Occipital lobe (tissue), 2 donors: ENCODE measurements around the gene EIF4G3. TPM values are rescaled to one million over a fixed set of nuclear protein-coding genes. Genes with fewer than 3 reads are reported as not detected.
"Not testable (repeated sequence)": the region's sequence is repeated elsewhere in the genome, so short reads cannot be mapped to it uniquely, and the experiment has no call there.

Source experiments
- DNase-seq: peaks from one replicate; lab custom pipeline; 2025; lab: John Stamatoyannopoulos, UW
- total RNA-seq: library from RNA; depleted of rRNA; stranded (reverse); fragments of >200 nt; gene quantifications from one replicate; pipeline ENCODE4 v1.2.3, GENCODE V29; 2014

Gene EIF4G3
- total RNA-seq, 1 donor from 2014 or later = 47.4 TPM

DNA sequence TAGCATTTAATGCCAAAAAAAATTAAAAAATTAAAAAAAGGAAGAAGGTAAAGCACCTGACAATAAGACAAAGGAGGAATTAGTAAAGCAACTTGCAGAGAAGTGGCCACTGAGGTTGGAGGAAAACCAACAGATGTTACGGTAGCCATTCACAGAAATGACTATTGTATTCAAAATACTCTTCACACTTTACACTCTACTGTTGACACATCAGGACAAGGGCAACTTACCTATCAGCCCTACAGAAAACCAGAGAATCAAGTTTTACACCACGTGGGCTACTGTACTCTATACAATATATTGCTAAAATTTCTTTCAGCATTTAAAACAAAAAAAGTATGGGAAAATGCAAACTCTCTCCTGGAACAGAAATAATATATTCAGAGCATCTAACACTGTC, 70.0 kb downstream of the EIF4G3 start:
- DNase-seq = no peak

GRCh38 chr1:21106238-21106637, 70.5 kb downstream of the EIF4G3 start:
- DNase-seq = no peak

GRCh38 chr1:21105807-21106206, 70.9 kb downstream of the EIF4G3 start:
- DNase-seq = no peak

DNA sequence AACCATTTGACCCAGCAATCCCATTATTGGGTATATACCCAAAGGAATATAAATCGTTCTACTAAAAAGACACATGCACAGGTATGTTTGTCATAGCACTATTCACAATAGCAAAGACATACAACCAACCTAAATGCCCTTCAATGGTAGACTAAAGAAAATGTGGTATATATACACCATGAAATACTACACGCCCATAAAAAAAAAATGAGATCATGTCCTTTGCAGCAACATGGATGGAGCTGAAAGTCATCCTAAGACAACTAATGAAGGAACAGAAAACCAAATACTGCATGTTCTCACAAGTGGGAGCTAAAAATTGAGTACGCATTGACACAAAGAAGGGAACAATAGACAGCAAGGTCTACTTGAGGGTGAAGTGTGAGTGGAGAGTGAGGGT, 72.0 kb downstream of the EIF4G3 start:
- no peak for DNase-seq

- no peak for DNase-seq
These were observed 76.2 kb downstream of the EIF4G3 start for GRCh38 chr1:21100481-21100921.

DNA sequence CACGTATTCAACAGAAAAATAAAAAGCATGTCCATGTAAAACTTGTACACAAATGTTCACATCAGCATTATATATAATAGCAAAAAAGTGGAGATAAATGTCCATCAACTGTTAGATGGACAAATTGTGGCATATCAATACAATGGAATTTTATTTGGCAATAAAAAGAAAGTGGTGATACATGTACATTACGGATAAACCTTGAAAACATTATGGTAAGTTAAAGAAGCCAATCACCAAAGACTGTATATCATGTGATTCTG, 76.9 kb downstream of the EIF4G3 start:
- DNase-seq = no peak

- no peak for DNase-seq
These were observed 77.4 kb downstream of the EIF4G3 start for GRCh38 chr1:21099034-21099868.

GRCh38 chr1:21098186-21098915, 78.3 kb downstream of the EIF4G3 start:
- no peak for DNase-seq

DNA sequence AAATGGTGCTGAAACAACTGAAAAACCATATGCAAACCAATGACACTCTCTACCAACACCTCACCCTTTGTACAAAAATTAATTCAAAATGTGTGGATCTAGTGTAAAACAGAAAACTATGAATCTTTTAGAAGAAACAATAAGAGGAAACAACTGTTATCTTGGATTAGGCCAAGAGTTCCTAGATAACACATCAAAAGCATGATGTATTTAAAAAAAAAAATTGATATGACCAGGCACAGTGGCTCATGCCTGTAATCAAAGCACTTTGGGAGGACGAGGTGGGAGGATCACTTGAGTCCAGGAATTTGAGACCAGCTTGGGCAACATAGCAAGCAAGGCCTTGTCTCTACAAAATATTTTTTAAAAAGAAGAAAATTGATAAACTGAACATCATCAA, 79.0 kb downstream of the EIF4G3 start:
- no peak for DNase-seq

GRCh38 chr1:21095976-21096375, 80.7 kb downstream of the EIF4G3 start:
- no peak for DNase-seq

DNA sequence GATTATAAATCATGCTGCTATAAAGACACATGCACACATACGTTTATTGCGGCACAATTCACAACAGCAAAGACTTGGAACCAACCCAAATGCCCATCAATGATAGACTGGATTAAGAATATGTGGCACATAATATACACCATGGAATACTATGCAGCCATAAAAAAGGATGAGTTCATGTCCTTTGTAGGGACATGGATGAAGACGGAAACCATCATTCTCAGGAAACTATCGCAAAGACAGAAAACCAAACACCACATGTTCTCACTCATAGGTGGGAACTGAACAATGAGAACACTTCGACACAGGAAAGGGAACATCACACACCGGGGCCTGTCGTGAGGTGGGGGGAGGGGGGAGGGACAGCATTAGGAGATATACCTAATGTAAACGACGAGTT, 82.4 kb downstream of the EIF4G3 start:
- not testable (repeated sequence) for DNase-seq

- DNase-seq = not testable (repeated sequence)
These were observed 83.3 kb downstream of the EIF4G3 start for GRCh38 chr1:21093271-21093958.

- DNase-seq = not testable (repeated sequence)
These were observed 84.2 kb downstream of the EIF4G3 start for GRCh38 chr1:21092545-21092944.

- DNase-seq = peak; percentile 2
These were observed 85.5 kb downstream of the EIF4G3 start for GRCh38 chr1:21091053-21091690.

- no peak for DNase-seq
These were observed 86.2 kb downstream of the EIF4G3 start for GRCh38 chr1:21090463-21090862.

- no peak for DNase-seq
These were observed 87.0 kb downstream of the EIF4G3 start for GRCh38 chr1:21089731-21090130.

DNA sequence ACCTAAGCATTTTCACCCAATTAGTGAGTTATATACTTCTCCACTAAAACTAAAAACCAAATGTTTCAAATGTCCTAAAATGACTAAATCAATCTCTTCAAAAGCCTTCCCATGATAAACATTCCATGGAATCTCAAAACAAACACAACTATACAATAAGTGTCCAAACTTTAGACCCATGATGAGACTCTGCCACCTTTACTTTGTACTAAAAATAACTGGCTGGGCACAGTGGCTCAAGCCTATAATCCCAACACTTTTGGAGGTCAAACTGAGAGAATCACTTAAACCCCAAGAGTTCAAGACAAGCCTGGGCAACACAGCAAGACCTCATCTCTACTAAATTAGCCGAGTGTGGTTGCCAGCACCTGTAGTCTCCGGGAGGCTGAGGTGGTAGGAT, 87.4 kb downstream of the EIF4G3 start:
- no peak for DNase-seq

DNA sequence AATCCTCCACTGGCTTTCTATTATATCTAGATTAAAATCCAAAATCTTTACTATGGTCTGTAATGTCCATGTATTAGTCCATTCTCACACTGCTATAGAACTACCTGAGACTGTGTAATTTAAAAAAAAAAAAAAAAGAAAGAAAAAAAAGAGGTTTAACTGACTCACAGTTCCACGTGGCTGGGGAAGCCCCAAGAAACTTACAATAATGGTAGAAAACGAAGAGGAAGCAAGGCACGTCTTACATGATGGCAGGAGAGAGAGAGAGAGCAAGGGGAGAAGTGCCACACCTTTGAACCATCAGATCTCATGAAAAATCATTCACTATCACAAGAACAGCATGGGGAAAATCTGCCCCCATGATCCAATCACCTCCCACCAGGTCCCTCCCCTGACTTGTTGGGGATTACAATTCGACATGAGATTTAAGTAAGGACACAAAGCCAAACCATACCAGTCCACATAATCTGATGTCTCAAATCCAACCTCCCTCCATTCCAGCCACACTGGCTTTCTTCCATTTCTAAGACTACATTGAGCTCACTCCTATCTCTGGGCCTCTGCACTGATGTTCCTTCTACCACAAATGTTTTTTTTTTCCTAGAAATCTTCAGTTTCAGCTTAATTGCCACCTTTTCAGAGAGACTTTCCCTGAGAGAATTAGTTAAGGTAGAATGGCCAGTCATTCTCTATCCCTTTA, 92.4 kb downstream of the EIF4G3 start:
- DNase-seq = no peak

GRCh38 chr1:21082073-21082472, 94.6 kb downstream of the EIF4G3 start:
- no peak for DNase-seq

DNA sequence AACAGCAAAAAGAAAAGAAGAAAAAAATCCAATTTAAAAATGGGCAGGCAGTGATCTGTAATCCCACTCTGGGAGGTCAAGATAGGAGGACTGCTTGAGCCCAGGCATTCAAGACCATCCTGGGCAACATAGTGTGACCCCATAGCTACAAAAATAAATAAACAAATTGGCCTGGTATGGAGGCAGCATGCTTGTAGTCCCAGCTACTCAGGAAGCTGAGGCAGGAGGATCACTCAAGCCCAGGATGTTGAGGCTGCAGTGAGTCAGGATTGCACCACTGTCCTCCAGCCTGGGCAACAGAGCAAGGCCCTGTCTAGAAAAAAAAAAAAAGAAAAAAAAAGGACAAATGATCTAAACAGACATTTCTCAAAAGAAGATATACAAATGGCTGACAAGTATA, 99.6 kb downstream of the EIF4G3 start:
- no peak for DNase-seq

GRCh38 chr1:21072721-21073120, 104.0 kb downstream of the EIF4G3 start:
- no peak for DNase-seq
